ENCODE data around the gene PLCH1. TPM values are rescaled to one million over a fixed set of nuclear protein-coding genes. Genes with fewer than 3 reads are reported as not detected.

Gene PLCH1
- polyA plus RNA-seq, 1 experiment = 0.04 TPM

GRCh38 chr3:155555479-155556060, 189.3 kb downstream of the PLCH1 start:
- TF ChIP-seq CTCF (IDR thresholded peaks at IDR 0.05; ENCODE audit: low read depth, low read length) = no peak
- ChIA-PET CTCF (no interaction called here), POLR2A (no interaction called here)
- no peaks in the 10 kb centered on the region for H3K9me3 ChIP-seq (ENCODE audit: control insufficient read depth, insufficient read depth, low read length)
- H3K27me3 ChIP-seq (ENCODE audit: control insufficient read depth, insufficient read depth, low read length) = no peaks in the 10 kb centered on the region
- no peak for DNase-seq (ENCODE audit: low read depth, low spot score)
- H3K4me3 ChIP-seq (ENCODE audit: low read depth, low read length) = no peak overlapping the region
- no peak overlapping the region for H3K27ac ChIP-seq (ENCODE audit: low read depth, low read length)

- no peak for DNase-seq (ENCODE audit: low read depth, low spot score)
- TF ChIP-seq CTCF (IDR thresholded peaks at IDR 0.05; ENCODE audit: low read depth, low read length) = no peak
- no peaks in the 10 kb centered on the region for H3K9me3 ChIP-seq (ENCODE audit: control insufficient read depth, insufficient read depth, low read length)
- ChIA-PET POLR2A (no interaction called here), CTCF (interaction anchor here (0.6 kb wide), 2 partner anchors 178 to 533 kb away, joined by 3 read pairs; no protein-coding TSS in a partner anchor)
- H3K27me3 ChIP-seq (ENCODE audit: control insufficient read depth, insufficient read depth, low read length) = no peaks in the 10 kb centered on the region
- H3K27ac ChIP-seq (ENCODE audit: low read depth, low read length) = no peak overlapping the region
- H3K4me3 ChIP-seq (ENCODE audit: low read depth, low read length) = no peak overlapping the region
Measured at GRCh38 chr3:155554777-155555451, 190.0 kb downstream of the PLCH1 start.

GRCh38 chr3:155553780-155554179, 191.1 kb downstream of the PLCH1 start:
- DNase-seq (ENCODE audit: low read depth, low spot score) = no peak
- ChIA-PET CTCF (no interaction called here), POLR2A (no interaction called here)
- TF ChIP-seq CTCF (IDR thresholded peaks at IDR 0.05; ENCODE audit: low read depth, low read length) = no peak
- H3K4me3 ChIP-seq (ENCODE audit: low read depth, low read length) = no peak overlapping the region
- no peaks in the 10 kb centered on the region for H3K27me3 ChIP-seq (ENCODE audit: control insufficient read depth, insufficient read depth, low read length)
- H3K9me3 ChIP-seq (ENCODE audit: control insufficient read depth, insufficient read depth, low read length) = no peaks in the 10 kb centered on the region
- no peak overlapping the region for H3K27ac ChIP-seq (ENCODE audit: low read depth, low read length)

GRCh38 chr3:155553326-155553725, 191.5 kb downstream of the PLCH1 start:
- DNase-seq (ENCODE audit: low read depth, low spot score) = no peak
- Histone ChIP-seq H3K27me3 (ENCODE audit: control insufficient read depth, insufficient read depth, low read length) (no peaks in the 10 kb centered on the region), H3K4me3 (ENCODE audit: low read depth, low read length) (no peak overlapping the region), H3K9me3 (ENCODE audit: control insufficient read depth, insufficient read depth, low read length) (no peaks in the 10 kb centered on the region), H3K27ac (ENCODE audit: low read depth, low read length) (no peak overlapping the region)
- no peak for TF ChIP-seq CTCF (IDR thresholded peaks at IDR 0.05; ENCODE audit: low read depth, low read length)
- ChIA-PET POLR2A (no interaction called here), CTCF (no interaction called here)

- no peak for TF ChIP-seq CTCF (IDR thresholded peaks at IDR 0.05; ENCODE audit: low read depth, low read length)
- Histone ChIP-seq H3K27ac (ENCODE audit: low read depth, low read length) (no peak overlapping the region), H3K27me3 (ENCODE audit: control insufficient read depth, insufficient read depth, low read length) (no peaks in the 10 kb centered on the region), H3K9me3 (ENCODE audit: control insufficient read depth, insufficient read depth, low read length) (no peaks in the 10 kb centered on the region), H3K4me3 (ENCODE audit: low read depth, low read length) (no peak overlapping the region)
- DNase-seq (ENCODE audit: low read depth, low spot score) = no peak
- CTCF ChIA-PET = no interaction called here
- POLR2A ChIA-PET = no interaction called here
Measured at GRCh38 chr3:155550391-155550790, 194.5 kb downstream of the PLCH1 start.
